HEK293 (cell line): ENCODE measurements around the gene MADCAM1.

Source experiments
- BCL11B ChIP-seq: fragments of 450-650 bp; formaldehyde crosslinking; IDR thresholded peaks from 2 replicates; pipeline ENCODE4 v1.5.1; 2016; ENCODE audit warnings: low read depth, missing biosample characterization, missing genetic modification characterization
- IKZF3 ChIP-seq: fragments of 450-650 bp; IDR thresholded peaks from 2 replicates; pipeline ENCODE4 v1.5.0; 2018; ENCODE audit warnings: missing biosample characterization, mild to moderate bottlenecking, missing genetic modification characterization, moderate library complexity
- KLF8 ChIP-seq: fragments of 450-650 bp; formaldehyde crosslinking; IDR thresholded peaks from 2 replicates; pipeline ENCODE4 v1.5.1; 2016; ENCODE audit warnings: missing biosample characterization, missing genetic modification characterization
- SETDB1 ChIP-seq: IDR thresholded peaks from one replicate; pipeline ENCODE4 v1.6.1; 2017; ENCODE audit warnings: mild to moderate bottlenecking, low read length, moderate library complexity, mixed read lengths; ENCODE audit not compliant: insufficient read length
- SP3 ChIP-seq: fragments of 450-650 bp; formaldehyde crosslinking; IDR thresholded peaks from 2 replicates; pipeline ENCODE4 v1.5.1; 2016; ENCODE audit warnings: missing biosample characterization, missing genetic modification characterization
- WT1 ChIP-seq: fragments of 450-650 bp; formaldehyde crosslinking; IDR thresholded peaks from 2 replicates; pipeline ENCODE4 v1.5.1; 2016; ENCODE audit warnings: missing biosample characterization, missing genetic modification characterization
- ZBTB17 ChIP-seq: fragments of 450-650 bp; formaldehyde crosslinking; IDR thresholded peaks from 2 replicates; pipeline ENCODE4 v1.5.1; 2016; ENCODE audit warnings: missing biosample characterization, missing genetic modification characterization
- ZFP41 ChIP-seq: fragments of 450-650 bp; formaldehyde crosslinking; IDR thresholded peaks from 2 replicates; pipeline ENCODE4 v1.5.1; 2016; ENCODE audit warnings: missing biosample characterization, missing genetic modification characterization, borderline replicate concordance
- ZIC2 ChIP-seq: fragments of 450-650 bp; formaldehyde crosslinking; IDR thresholded peaks from 2 replicates; pipeline ENCODE4 v1.5.1; 2016; ENCODE audit warnings: missing biosample characterization, missing genetic modification characterization
- ZNF112 ChIP-seq: fragments of 450-650 bp; formaldehyde crosslinking; IDR thresholded peaks from 2 replicates; pipeline ENCODE4 v1.5.0; 2017; ENCODE audit warnings: missing biosample characterization, missing genetic modification characterization
- ZNF132 ChIP-seq: fragments of 450-650 bp; formaldehyde crosslinking; IDR thresholded peaks from 2 replicates; pipeline ENCODE4 v1.5.1; 2017; ENCODE audit warnings: missing biosample characterization, missing genetic modification characterization, borderline replicate concordance
- ZNF221 ChIP-seq: fragments of 450-650 bp; formaldehyde crosslinking; IDR thresholded peaks from 2 replicates; pipeline ENCODE4 v1.5.1; 2017; ENCODE audit warnings: missing biosample characterization, missing genetic modification characterization, borderline replicate concordance
- ZNF311 ChIP-seq: fragments of 450-650 bp; formaldehyde crosslinking; IDR thresholded peaks from 2 replicates; pipeline ENCODE4 v1.5.1; 2017; ENCODE audit warnings: missing biosample characterization, missing genetic modification characterization, borderline replicate concordance
- ZNF354C ChIP-seq: fragments of 450-650 bp; formaldehyde crosslinking; IDR thresholded peaks from 2 replicates; pipeline ENCODE4 v1.5.1; 2016; ENCODE audit warnings: missing biosample characterization, missing genetic modification characterization, low read depth, borderline replicate concordance
- ZNF404 ChIP-seq: fragments of 450-650 bp; formaldehyde crosslinking; IDR thresholded peaks from 2 replicates; pipeline ENCODE4 v1.5.1; 2017; ENCODE audit warnings: missing biosample characterization, missing genetic modification characterization
- ZNF416 ChIP-seq: fragments of 450-650 bp; formaldehyde crosslinking; IDR thresholded peaks from 2 replicates; pipeline ENCODE4 v1.5.1; 2016; ENCODE audit warnings: missing biosample characterization, missing genetic modification characterization
- ZNF510 ChIP-seq: fragments of 450-650 bp; formaldehyde crosslinking; IDR thresholded peaks from 2 replicates; pipeline ENCODE4 v1.5.1; 2018; ENCODE audit warnings: mild to moderate bottlenecking, missing genetic modification characterization, missing biosample characterization; ENCODE audit not compliant: insufficient replicate concordance
- ZNF514 ChIP-seq: fragments of 450-650 bp; formaldehyde crosslinking; IDR thresholded peaks from 2 replicates; pipeline ENCODE4 v1.5.1; 2016; ENCODE audit warnings: missing biosample characterization, missing genetic modification characterization
- ZNF585B ChIP-seq: fragments of 450-650 bp; formaldehyde crosslinking; IDR thresholded peaks from 2 replicates; pipeline ENCODE4 v1.5.1; 2016; ENCODE audit warnings: missing biosample characterization, missing genetic modification characterization
- ZNF621 ChIP-seq: fragments of 450-650 bp; formaldehyde crosslinking; IDR thresholded peaks from 2 replicates; pipeline ENCODE4 v1.5.1; 2017; ENCODE audit warnings: missing biosample characterization, missing genetic modification characterization
- ZNF623 ChIP-seq: fragments of 450-650 bp; formaldehyde crosslinking; IDR thresholded peaks from 2 replicates; pipeline ENCODE4 v1.5.1; 2016; ENCODE audit warnings: missing biosample characterization, missing genetic modification characterization
- ZNF654 ChIP-seq: fragments of 450-650 bp; formaldehyde crosslinking; IDR thresholded peaks from 2 replicates; pipeline ENCODE4 v1.5.1; 2016; ENCODE audit warnings: low read depth, missing biosample characterization, missing genetic modification characterization
- ZNF658 ChIP-seq: fragments of 450-650 bp; formaldehyde crosslinking; IDR thresholded peaks from 2 replicates; pipeline ENCODE4; 2016; ENCODE audit warnings: missing biosample characterization, missing genetic modification characterization
- ZSCAN16 ChIP-seq: fragments of 450-650 bp; formaldehyde crosslinking; IDR thresholded peaks from 2 replicates; pipeline ENCODE4 v1.5.1; 2016; ENCODE audit warnings: missing biosample characterization, missing genetic modification characterization
- TF ChIP-seq, protein P1 (sequence below): fragments of 450-650 bp; formaldehyde crosslinking; IDR thresholded peaks from 2 replicates; pipeline ENCODE4 v1.5.1; 2016; ENCODE audit warnings: missing biosample characterization, missing genetic modification characterization
- TF ChIP-seq, protein P2 (sequence below): sonication (generic); formaldehyde crosslinking; IDR thresholded peaks from 2 replicates; pipeline ENCODE4 v1.8.1; 2022; ENCODE audit warnings: mild to moderate bottlenecking, moderate library complexity, missing genetic modification reagents
- TF ChIP-seq, protein P3 (sequence below): fragments of 450-650 bp; formaldehyde crosslinking; IDR thresholded peaks from 2 replicates; pipeline ENCODE4 v1.5.1; 2017; ENCODE audit warnings: missing biosample characterization, missing genetic modification characterization
- TF ChIP-seq, protein P4 (sequence below): fragments of 450-650 bp; formaldehyde crosslinking; IDR thresholded peaks from 2 replicates; pipeline ENCODE4 v1.5.1; 2017; ENCODE audit warnings: missing biosample characterization, missing genetic modification characterization
- TF ChIP-seq, protein P5 (sequence below): fragments of 450-650 bp; formaldehyde crosslinking; optimal IDR thresholded peaks from 2 replicates; pipeline ENCODE3; 2016; ENCODE audit warnings: missing biosample characterization, mild to moderate bottlenecking, missing genetic modification characterization

The MADCAM1 gene

DNA sequence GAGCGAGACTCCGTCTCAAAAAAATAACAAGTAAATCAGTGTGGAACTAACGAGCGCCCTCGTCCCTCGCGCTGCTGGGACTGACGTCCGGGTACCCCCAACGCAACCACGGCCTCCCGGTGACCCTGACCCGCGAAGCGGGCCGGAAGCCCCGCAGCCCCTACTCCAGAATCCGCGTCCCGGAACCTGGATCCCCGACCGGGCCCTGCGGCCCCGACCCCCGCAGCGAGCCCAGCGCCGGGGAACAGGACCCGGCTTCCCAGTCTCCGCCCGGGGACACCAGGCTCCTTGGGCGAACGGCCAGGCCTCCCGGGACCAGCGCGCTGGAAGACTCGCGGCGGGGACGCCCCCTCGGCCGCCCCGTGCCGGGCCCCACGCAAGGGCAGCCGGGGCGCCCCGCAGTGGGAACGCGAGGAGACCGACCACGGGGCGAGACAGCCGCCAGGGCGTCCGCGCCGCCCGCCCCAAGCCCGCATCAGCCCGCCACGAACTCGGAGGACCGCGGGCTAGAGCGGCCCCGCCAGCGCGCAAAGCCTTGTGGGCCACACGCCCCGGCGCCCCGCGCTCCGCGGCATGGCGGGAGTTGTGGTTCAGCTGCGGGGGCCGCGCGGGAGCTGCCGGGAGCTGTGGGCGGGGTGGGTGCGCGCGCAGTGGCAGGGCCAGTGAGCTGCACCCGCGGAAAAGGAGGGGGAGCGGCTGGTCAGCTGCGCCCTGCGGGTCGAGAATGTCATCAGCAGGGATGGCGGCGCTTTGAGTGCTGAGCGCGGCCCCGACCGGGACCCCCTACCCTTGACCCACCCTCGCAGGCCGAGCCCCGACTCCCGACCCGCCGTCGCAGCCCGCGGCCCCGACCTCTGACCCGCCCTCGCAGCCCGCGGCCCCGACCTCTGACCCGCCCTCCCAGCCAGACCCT is 7.5 kb upstream of the MADCAM1 start (continued):
- TF ChIP-seq SETDB1 = no peak
- TF ChIP-seq ZNF623 (tag by site-specific recombination) = no peak
- TF ChIP-seq, protein P1, sequence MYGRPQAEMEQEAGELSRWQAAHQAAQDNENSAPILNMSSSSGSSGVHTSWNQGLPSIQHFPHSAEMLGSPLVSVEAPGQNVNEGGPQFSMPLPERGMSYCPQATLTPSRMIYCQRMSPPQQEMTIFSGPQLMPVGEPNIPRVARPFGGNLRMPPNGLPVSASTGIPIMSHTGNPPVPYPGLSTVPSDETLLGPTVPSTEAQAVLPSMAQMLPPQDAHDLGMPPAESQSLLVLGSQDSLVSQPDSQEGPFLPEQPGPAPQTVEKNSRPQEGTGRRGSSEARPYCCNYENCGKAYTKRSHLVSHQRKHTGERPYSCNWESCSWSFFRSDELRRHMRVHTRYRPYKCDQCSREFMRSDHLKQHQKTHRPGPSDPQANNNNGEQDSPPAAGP (tag by site-specific recombination) = peak; percentile 28; the same call in 1 of the 2 replicates
- peak; percentile 76; the same call in 1 of the 2 replicates for TF ChIP-seq KLF8 (tag by site-specific recombination)
- no peak for TF ChIP-seq ZNF654 (tag by site-specific recombination)
- TF ChIP-seq ZNF112 (tag by site-specific recombination) = no peak
- TF ChIP-seq ZNF404 = no peak
- TF ChIP-seq, protein P2, sequence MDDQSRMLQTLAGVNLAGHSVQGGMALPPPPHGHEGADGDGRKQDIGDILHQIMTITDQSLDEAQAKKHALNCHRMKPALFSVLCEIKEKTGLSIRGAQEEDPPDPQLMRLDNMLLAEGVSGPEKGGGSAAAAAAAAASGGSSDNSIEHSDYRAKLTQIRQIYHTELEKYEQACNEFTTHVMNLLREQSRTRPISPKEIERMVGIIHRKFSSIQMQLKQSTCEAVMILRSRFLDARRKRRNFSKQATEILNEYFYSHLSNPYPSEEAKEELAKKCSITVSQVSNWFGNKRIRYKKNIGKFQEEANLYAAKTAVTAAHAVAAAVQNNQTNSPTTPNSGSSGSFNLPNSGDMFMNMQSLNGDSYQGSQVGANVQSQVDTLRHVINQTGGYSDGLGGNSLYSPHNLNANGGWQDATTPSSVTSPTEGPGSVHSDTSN (CRISPR knock-in tag) = peak; percentile 95
- no peak for TF ChIP-seq IKZF3 (tag by site-specific recombination)
- TF ChIP-seq ZNF221 (tag by site-specific recombination) = no peak
- TF ChIP-seq, protein P3, sequence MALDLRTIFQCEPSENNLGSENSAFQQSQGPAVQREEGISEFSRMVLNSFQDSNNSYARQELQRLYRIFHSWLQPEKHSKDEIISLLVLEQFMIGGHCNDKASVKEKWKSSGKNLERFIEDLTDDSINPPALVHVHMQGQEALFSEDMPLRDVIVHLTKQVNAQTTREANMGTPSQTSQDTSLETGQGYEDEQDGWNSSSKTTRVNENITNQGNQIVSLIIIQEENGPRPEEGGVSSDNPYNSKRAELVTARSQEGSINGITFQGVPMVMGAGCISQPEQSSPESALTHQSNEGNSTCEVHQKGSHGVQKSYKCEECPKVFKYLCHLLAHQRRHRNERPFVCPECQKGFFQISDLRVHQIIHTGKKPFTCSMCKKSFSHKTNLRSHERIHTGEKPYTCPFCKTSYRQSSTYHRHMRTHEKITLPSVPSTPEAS (tag by site-specific recombination) = no peak
- no peak for TF ChIP-seq ZNF510 (tag by site-specific recombination)
- TF ChIP-seq ZNF311 = no peak
- TF ChIP-seq ZNF514 (tag by site-specific recombination) = no peak
- TF ChIP-seq ZBTB17 (tag by site-specific recombination) = no peak
- no peak for TF ChIP-seq ZNF354C (tag by site-specific recombination)
- no peak for TF ChIP-seq ZNF658
- TF ChIP-seq, protein P4, sequence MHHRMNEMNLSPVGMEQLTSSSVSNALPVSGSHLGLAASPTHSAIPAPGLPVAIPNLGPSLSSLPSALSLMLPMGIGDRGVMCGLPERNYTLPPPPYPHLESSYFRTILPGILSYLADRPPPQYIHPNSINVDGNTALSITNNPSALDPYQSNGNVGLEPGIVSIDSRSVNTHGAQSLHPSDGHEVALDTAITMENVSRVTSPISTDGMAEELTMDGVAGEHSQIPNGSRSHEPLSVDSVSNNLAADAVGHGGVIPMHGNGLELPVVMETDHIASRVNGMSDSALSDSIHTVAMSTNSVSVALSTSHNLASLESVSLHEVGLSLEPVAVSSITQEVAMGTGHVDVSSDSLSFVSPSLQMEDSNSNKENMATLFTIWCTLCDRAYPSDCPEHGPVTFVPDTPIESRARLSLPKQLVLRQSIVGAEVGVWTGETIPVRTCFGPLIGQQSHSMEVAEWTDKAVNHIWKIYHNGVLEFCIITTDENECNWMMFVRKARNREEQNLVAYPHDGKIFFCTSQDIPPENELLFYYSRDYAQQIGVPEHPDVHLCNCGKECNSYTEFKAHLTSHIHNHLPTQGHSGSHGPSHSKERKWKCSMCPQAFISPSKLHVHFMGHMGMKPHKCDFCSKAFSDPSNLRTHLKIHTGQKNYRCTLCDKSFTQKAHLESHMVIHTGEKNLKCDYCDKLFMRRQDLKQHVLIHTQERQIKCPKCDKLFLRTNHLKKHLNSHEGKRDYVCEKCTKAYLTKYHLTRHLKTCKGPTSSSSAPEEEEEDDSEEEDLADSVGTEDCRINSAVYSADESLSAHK (tag by site-specific recombination) = no peak
- peak; percentile 85 for TF ChIP-seq BCL11B (tag by site-specific recombination)
- no peak for TF ChIP-seq ZNF132
- TF ChIP-seq ZIC2 (tag by site-specific recombination) = peak; percentile 29; the same call in 1 of the 2 replicates
- TF ChIP-seq, protein P5, sequence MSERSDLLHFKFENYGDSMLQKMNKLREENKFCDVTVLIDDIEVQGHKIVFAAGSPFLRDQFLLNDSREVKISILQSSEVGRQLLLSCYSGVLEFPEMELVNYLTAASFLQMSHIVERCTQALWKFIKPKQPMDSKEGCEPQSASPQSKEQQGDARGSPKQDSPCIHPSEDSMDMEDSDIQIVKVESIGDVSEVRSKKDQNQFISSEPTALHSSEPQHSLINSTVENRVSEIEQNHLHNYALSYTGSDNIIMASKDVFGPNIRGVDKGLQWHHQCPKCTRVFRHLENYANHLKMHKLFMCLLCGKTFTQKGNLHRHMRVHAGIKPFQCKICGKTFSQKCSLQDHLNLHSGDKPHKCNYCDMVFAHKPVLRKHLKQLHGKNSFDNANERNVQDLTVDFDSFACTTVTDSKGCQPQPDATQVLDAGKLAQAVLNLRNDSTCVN (tag by site-specific recombination) = peak; percentile 89
- no peak for TF ChIP-seq ZNF416 (tag by site-specific recombination)
- no peak for TF ChIP-seq ZNF621 (tag by site-specific recombination)
- no peak for TF ChIP-seq ZNF585B (tag by site-specific recombination)
- no peak for TF ChIP-seq ZFP41 (tag by site-specific recombination)
- peak; percentile 55 for TF ChIP-seq SP3 (tag by site-specific recombination)
- TF ChIP-seq ZSCAN16 (tag by site-specific recombination) = no peak
- no peak for TF ChIP-seq WT1 (tag by site-specific recombination)
